DOHH2 (cell line): ENCODE measurements around the gene FSTL4.
"Not testable (repeated sequence)": the region's sequence is repeated elsewhere in the genome, so short reads cannot be mapped to it uniquely, and the experiment has no call there.

Source experiments
- EZH2phosphoT487 ChIP-seq: fragments of 200-600 bp; sonication (generic); IDR thresholded peaks from 2 replicates; pipeline ENCODE4 v1.6.1; 2017; ENCODE audit warnings: borderline replicate concordance, mild to moderate bottlenecking, antibody characterized with exemption, low read length, moderate library complexity, mixed read lengths
- TF ChIP-seq, protein P1 (sequence below): fragments of 200-600 bp; sonication (generic); IDR thresholded peaks from one replicate; pipeline ENCODE4 v1.5.1; 2014; ENCODE audit warnings: antibody characterized with exemption, mild to moderate bottlenecking, low read depth, low read length; ENCODE audit not compliant: poor library complexity, severe bottlenecking

DNA sequence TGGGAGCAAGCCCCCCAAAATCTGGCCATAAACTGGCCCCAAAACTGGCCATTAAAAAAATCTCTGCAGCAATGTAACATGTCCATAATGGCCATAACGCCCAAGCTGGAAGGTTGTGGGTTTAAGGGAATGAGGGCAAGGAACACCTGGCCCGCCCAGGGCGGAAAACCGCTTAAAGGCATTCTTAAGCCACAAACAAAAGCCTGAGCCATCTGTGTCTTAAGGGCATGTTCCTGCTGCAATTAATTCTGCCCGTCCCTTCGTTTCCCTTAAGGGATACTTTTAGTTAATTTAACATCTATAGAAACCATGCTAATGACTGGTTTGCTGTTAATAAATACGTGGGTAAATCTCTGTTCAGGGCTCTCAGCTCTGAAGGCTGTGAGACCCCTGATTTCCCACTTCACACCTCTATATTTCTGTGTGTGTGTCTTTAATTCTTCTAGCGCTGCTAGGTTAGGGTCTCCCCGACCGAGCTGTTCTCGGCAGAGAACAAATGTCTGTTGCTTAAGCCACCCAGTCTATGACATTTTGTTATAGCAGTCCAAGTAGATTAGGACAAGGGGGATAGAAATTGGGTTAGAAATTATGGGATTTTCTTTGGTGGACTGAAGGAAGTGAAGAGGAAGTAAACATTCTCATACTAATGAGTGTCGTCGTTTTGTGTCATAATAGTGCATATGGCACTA is 77.0 kb downstream of the FSTL4 start:
- TF ChIP-seq, protein P1, sequence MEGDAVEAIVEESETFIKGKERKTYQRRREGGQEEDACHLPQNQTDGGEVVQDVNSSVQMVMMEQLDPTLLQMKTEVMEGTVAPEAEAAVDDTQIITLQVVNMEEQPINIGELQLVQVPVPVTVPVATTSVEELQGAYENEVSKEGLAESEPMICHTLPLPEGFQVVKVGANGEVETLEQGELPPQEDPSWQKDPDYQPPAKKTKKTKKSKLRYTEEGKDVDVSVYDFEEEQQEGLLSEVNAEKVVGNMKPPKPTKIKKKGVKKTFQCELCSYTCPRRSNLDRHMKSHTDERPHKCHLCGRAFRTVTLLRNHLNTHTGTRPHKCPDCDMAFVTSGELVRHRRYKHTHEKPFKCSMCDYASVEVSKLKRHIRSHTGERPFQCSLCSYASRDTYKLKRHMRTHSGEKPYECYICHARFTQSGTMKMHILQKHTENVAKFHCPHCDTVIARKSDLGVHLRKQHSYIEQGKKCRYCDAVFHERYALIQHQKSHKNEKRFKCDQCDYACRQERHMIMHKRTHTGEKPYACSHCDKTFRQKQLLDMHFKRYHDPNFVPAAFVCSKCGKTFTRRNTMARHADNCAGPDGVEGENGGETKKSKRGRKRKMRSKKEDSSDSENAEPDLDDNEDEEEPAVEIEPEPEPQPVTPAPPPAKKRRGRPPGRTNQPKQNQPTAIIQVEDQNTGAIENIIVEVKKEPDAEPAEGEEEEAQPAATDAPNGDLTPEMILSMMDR = not testable (repeated sequence)
- TF ChIP-seq EZH2phosphoT487 = not testable (repeated sequence)
